Mononuclear cell (primary cell): ENCODE results near the gene AMZ1. TPM values are rescaled to one million over a fixed set of nuclear protein-coding genes. Genes with fewer than 3 reads are reported as not detected.
"Not testable (repeated sequence)": the region's sequence is repeated elsewhere in the genome, so short reads cannot be mapped to it uniquely, and the experiment has no call there.

Source experiments
- H3K27me3 ChIP-seq: 2 replicates; pipeline ENCODE4 v1.6.0; 2011; ENCODE audit warnings: low read length, control low read depth; ENCODE audit not compliant: insufficient read depth
- H3K4me1 ChIP-seq: 2 replicates; pipeline ENCODE4 v1.5.1; 2011; ENCODE audit warnings: mild to moderate bottlenecking, low read length, control low read depth; ENCODE audit not compliant: insufficient read depth
- H3K4me3 ChIP-seq: 2 replicates; pipeline ENCODE4 v1.5.1; 2011; ENCODE audit warnings: mild to moderate bottlenecking, low read length, moderate library complexity
- H3K9me3 ChIP-seq: 2 replicates; pipeline ENCODE4 v1.5.1; 2011; ENCODE audit warnings: low read depth, mild to moderate bottlenecking, control low read depth, low read length
- total RNA-seq: library from RNA; depleted of rRNA; stranded (reverse); fragments of >200 nt; gene quantifications from one replicate; pipeline ENCODE4 v1.2.3, GENCODE V29; 2012

Gene AMZ1
- total RNA-seq, 1 donor = 0.63 TPM

- Histone ChIP-seq H3K9me3 (no peaks in the 10 kb centered on the region), H3K4me1 (peaks cover 19% of the 10 kb centered on the region), H3K27me3 (no peaks in the 10 kb centered on the region), H3K4me3 (no peak overlapping the region)
Observed at GRCh38 chr7:2726316-2727018, 38.5 kb downstream of the AMZ1 start.

GRCh38 chr7:2727206-2727605, 39.2 kb downstream of the AMZ1 start:
- peaks cover 19% of the 10 kb centered on the region for H3K4me1 ChIP-seq
- not testable (repeated sequence) for H3K4me3 ChIP-seq, H3K27me3 ChIP-seq, H3K9me3 ChIP-seq

GRCh38 chr7:2728316-2729030, 40.5 kb downstream of the AMZ1 start:
- H3K27me3 ChIP-seq = no peaks in the 10 kb centered on the region
- H3K4me3 ChIP-seq = no peak overlapping the region
- H3K9me3 ChIP-seq = no peaks in the 10 kb centered on the region
- H3K4me1 ChIP-seq = peaks cover 25% of the 10 kb centered on the region

- no peaks in the 10 kb centered on the region for H3K27me3 ChIP-seq
Observed at GRCh38 chr7:2729031-2729892, 41.3 kb downstream of the AMZ1 start.

GRCh38 chr7:2729893-2730716, 42.1 kb downstream of the AMZ1 start:
- peaks cover 42% of the 10 kb centered on the region for H3K4me1 ChIP-seq
- H3K4me3 ChIP-seq = no peak overlapping the region
- no peaks in the 10 kb centered on the region for H3K9me3 ChIP-seq
- no peaks in the 10 kb centered on the region for H3K27me3 ChIP-seq

More at GRCh38 chr7:2729031-2729892, 41.3 kb downstream of the AMZ1 start:
- Histone ChIP-seq H3K4me1 (peaks cover 33% of the 10 kb centered on the region), H3K9me3 (no peaks in the 10 kb centered on the region), H3K4me3 (no peak overlapping the region)

GRCh38 chr7:2730846-2731770, 43.1 kb downstream of the AMZ1 start:
- peaks cover 52% of the 10 kb centered on the region for H3K4me1 ChIP-seq
- H3K9me3 ChIP-seq = no peaks in the 10 kb centered on the region
- no peaks in the 10 kb centered on the region for H3K27me3 ChIP-seq
- H3K4me3 ChIP-seq = no peak overlapping the region

- no peak overlapping the region for H3K4me3 ChIP-seq
- H3K9me3 ChIP-seq = no peaks in the 10 kb centered on the region
- no peaks in the 10 kb centered on the region for H3K27me3 ChIP-seq
- H3K4me1 ChIP-seq = peaks cover 63% of the 10 kb centered on the region
Observed at GRCh38 chr7:2732388-2732787, 44.4 kb downstream of the AMZ1 start.

GRCh38 chr7:2732959-2733584, 45.1 kb downstream of the AMZ1 start:
- Histone ChIP-seq H3K9me3 (no peaks in the 10 kb centered on the region), H3K27me3 (no peaks in the 10 kb centered on the region), H3K4me3 (no peak overlapping the region), H3K4me1 (peaks cover 63% of the 10 kb centered on the region)

GRCh38 chr7:2734084-2734686, 46.2 kb downstream of the AMZ1 start:
- Histone ChIP-seq H3K9me3 (no peaks in the 10 kb centered on the region), H3K4me1 (peaks cover 65% of the 10 kb centered on the region), H3K4me3 (no peak overlapping the region), H3K27me3 (no peaks in the 10 kb centered on the region)

- H3K4me3 ChIP-seq = no peak overlapping the region
- H3K4me1 ChIP-seq = peaks cover 61% of the 10 kb centered on the region
- no peaks in the 10 kb centered on the region for H3K9me3 ChIP-seq
- no peaks in the 10 kb centered on the region for H3K27me3 ChIP-seq
Observed at GRCh38 chr7:2734751-2735571, 47.0 kb downstream of the AMZ1 start.

- H3K27me3 ChIP-seq = no peaks in the 10 kb centered on the region
- H3K4me1 ChIP-seq = peaks cover 61% of the 10 kb centered on the region
- H3K4me3 ChIP-seq = no peak overlapping the region
- no peaks in the 10 kb centered on the region for H3K9me3 ChIP-seq
Observed at GRCh38 chr7:2735744-2736143, 47.7 kb downstream of the AMZ1 start.

GRCh38 chr7:2736411-2736914, 48.5 kb downstream of the AMZ1 start:
- Histone ChIP-seq H3K4me3 (no peak overlapping the region), H3K27me3 (no peaks in the 10 kb centered on the region), H3K9me3 (no peaks in the 10 kb centered on the region), H3K4me1 (peaks cover 61% of the 10 kb centered on the region)
